ENCODE results near the gene NCBP2L. TPM values are rescaled to one million over a fixed set of nuclear protein-coding genes. Genes with fewer than 3 reads are reported as not detected.

Gene NCBP2L
- total and polyA plus RNA-seq, 2 of the 8 experiments (the other 6 are each of a cell fraction or from before 2014, with no cell fraction given): not detected

- no peak overlapping the region for H3K4ac ChIP-seq (replicated peaks; ENCODE audit: insufficient read length, low read depth, low read length)
- no peak overlapping the region for H3K4me2 ChIP-seq (ENCODE audit: insufficient read depth in 1 of 2, low read depth in 2 of 2, low read length in 2 of 2)
- no peak overlapping the region for H3K18ac ChIP-seq (ENCODE audit: extremely low read depth, low read length)
- no peak overlapping the region for H3K23ac ChIP-seq (ENCODE audit: insufficient read length)
- H3K9ac ChIP-seq (replicated peaks in 1 of 4; ENCODE audit: extremely low read depth in 1 of 4, low read depth in 3 of 4, low read length in 3 of 4): no peak overlapping the region
- no peak overlapping the region for H4K8ac ChIP-seq (ENCODE audit: extremely low read depth, insufficient read depth, low read length)
- H2BK5ac ChIP-seq (ENCODE audit: low read depth, low read length): no peak overlapping the region
- no peaks in the 10 kb centered on the region for H3K79me2 ChIP-seq (ENCODE audit: control insufficient read depth in 1 of 2, insufficient read depth in 2 of 2, low read length in 2 of 2)
- H4K5ac ChIP-seq (ENCODE audit: insufficient read length, low read depth, low read length): no peak overlapping the region
- H2BK12ac ChIP-seq (ENCODE audit: low read depth, low read length): no peak overlapping the region
- no peak overlapping the region for H2BK120ac ChIP-seq (replicated peaks; ENCODE audit: low read depth, low read length)
- H2BK15ac ChIP-seq (ENCODE audit: low read length): no peak overlapping the region
- DNase-seq (ENCODE audit: low read depth in 1 of 2, low spot score in 2 of 2) (no peak), FAIRE-seq (no peak)
- H3K23me2 ChIP-seq (ENCODE audit: low read depth, low read length): peaks cover 5% of the 10 kb centered on the region; the same call in 1 of the 2 replicates
- no peak overlapping the region for H3K56ac ChIP-seq (replicated peaks; ENCODE audit: insufficient read length, low read depth, low read length)
- WGBS, 2 experiments (ENCODE audit: extremely low coverage in 1 of 2, insufficient coverage in 1 of 2, insufficient read length in 1 of 2, insufficient replicate concordance in 2 of 2, low coverage in 1 of 2, low lambda C conversion rate in 2 of 2, missing lambda C conversion rate in 1 of 2): 65% methylated on average over 4 of the region's 4 CpGs; no CpG with 5 or more reads in 1 of the 2 experiments
- H3K27ac ChIP-seq (ENCODE audit: low read depth, low read length): no peak overlapping the region
- H3K27me3 ChIP-seq (replicated peaks in 1 of 4; ENCODE audit: control insufficient read depth in 3 of 4, extremely low read depth in 1 of 4, insufficient read depth in 3 of 4, low read length in 3 of 4): peaks cover 4 to 12% (median 9%) of the 10 kb centered on the region in 4 experiments
- H3K9me3 ChIP-seq (ENCODE audit: insufficient read depth in 2 of 2, low read depth in 1 of 2, low read length in 1 of 2): no peaks in the 10 kb centered on the region
- TF ChIP-seq CBX8 (IDR thresholded peaks at IDR 0.05; ENCODE audit: borderline replicate concordance, low read depth, low read length) (no peak), RFX5 (IDR thresholded peaks at IDR 0.05; ENCODE audit: borderline replicate concordance, low read depth, low read length) (no peak), POLR2A (IDR thresholded peaks at IDR 0.05; ENCODE audit: control extremely low read depth in 1 of 2, low read depth in 2 of 2, low read length in 2 of 2) (no peak), PHF8 (conservative IDR thresholded peaks at IDR 0.05; ENCODE audit: low read depth, low read length) (no peak), EZH2 (IDR thresholded peaks at IDR 0.05; ENCODE audit: low read depth, low read length, severe bottlenecking) (no peak), TEAD4 (IDR thresholded peaks at IDR 0.05; ENCODE audit: low read depth, low read length) (no peak)
- no peaks in the 10 kb centered on the region for H4K20me1 ChIP-seq (replicated peaks in 1 of 2; ENCODE audit: control insufficient read depth in 1 of 2, insufficient read depth in 2 of 2, low read length in 2 of 2)
- H3K36me3 ChIP-seq (ENCODE audit: control insufficient read depth in 2 of 4, insufficient read depth in 4 of 4, low read length in 3 of 4): no peaks in the 10 kb centered on the region
- H2AFZ ChIP-seq (ENCODE audit: low read length): no peak overlapping the region
- POLR2A ChIA-PET (ENCODE audit: partially characterized antibody): no interaction called here
- H3K4me1 ChIP-seq (replicated peaks in 1 of 4; ENCODE audit: control insufficient read depth in 3 of 4, insufficient read depth in 4 of 4, low read length in 3 of 4): no peaks in the 10 kb centered on the region
- H3K4me3 ChIP-seq (ENCODE audit: extremely low read depth in 1 of 4, insufficient read depth in 2 of 4, low read depth in 3 of 4, low read length in 4 of 4): no peak overlapping the region
- no peak overlapping the region for H2BK20ac ChIP-seq (ENCODE audit: low read length)
- H2AK5ac ChIP-seq (ENCODE audit: low read depth, low read length): no peak overlapping the region
- no peak overlapping the region for H3K14ac ChIP-seq (ENCODE audit: insufficient read length)
- CTCF ChIA-PET (ENCODE audit: partially characterized antibody): interaction anchor here (1.0 to 2.0 kb wide), 3 partner anchors 50 to 377 kb away, joined by 3 to 5 read pairs (median 5); partner anchors contain the start of gene NCBP2L
- no peak overlapping the region for H4K91ac ChIP-seq (replicated peaks; ENCODE audit: insufficient read length, low read length)
- no peaks in the 10 kb centered on the region for H3K79me1 ChIP-seq (ENCODE audit: low read depth, low read length)
Observed at GRCh38 chrX:107827852-107828251, 50.3 kb downstream of the NCBP2L start.
